NB4 (cell line): Measurements from ENCODE around the gene MAT2A.

ENCODE experiments used
- MAX ChIP-seq: IDR thresholded peaks from 2 replicates; pipeline ENCODE4 v1.6.1; 2011; ENCODE audit warnings: low read depth, low read length
- MYC ChIP-seq: IDR thresholded peaks from 2 replicates; pipeline ENCODE4 v1.6.1; 2011; ENCODE audit warnings: low read depth, low read length
- POLR2A ChIP-seq: IDR thresholded peaks from 2 replicates; pipeline ENCODE4 v1.6.1; 2011; ENCODE audit warnings: mild to moderate bottlenecking; ENCODE audit not compliant: insufficient read length; ENCODE audit errors: extremely low read depth
- TF ChIP-seq, protein P1 (sequence below): IDR thresholded peaks from one replicate; pipeline ENCODE4 v1.5.1; 2012; ENCODE audit warnings: low read depth, low read length

GRCh38 chr2:85593023-85593422 is 54.1 kb downstream of the MAT2A start:
- TF ChIP-seq, protein P1, sequence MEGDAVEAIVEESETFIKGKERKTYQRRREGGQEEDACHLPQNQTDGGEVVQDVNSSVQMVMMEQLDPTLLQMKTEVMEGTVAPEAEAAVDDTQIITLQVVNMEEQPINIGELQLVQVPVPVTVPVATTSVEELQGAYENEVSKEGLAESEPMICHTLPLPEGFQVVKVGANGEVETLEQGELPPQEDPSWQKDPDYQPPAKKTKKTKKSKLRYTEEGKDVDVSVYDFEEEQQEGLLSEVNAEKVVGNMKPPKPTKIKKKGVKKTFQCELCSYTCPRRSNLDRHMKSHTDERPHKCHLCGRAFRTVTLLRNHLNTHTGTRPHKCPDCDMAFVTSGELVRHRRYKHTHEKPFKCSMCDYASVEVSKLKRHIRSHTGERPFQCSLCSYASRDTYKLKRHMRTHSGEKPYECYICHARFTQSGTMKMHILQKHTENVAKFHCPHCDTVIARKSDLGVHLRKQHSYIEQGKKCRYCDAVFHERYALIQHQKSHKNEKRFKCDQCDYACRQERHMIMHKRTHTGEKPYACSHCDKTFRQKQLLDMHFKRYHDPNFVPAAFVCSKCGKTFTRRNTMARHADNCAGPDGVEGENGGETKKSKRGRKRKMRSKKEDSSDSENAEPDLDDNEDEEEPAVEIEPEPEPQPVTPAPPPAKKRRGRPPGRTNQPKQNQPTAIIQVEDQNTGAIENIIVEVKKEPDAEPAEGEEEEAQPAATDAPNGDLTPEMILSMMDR = no peak
- TF ChIP-seq MYC = no peak
- no peak for TF ChIP-seq MAX
- TF ChIP-seq POLR2A = no peak
